Mammary epithelial cell (primary cell): ENCODE measurements around the gene EML4.

Experiments used
- CTCF ChIP-seq, 2 donors: IDR thresholded peaks in 1 of 2; conservative IDR thresholded peaks in 1 of 2; 2 replicates each; pipeline ENCODE4 v1.5.1; 2011 to 2012; ENCODE audit warnings: inconsistent platforms in 2 of 2, low read length in 2 of 2, mild to moderate bottlenecking in 2 of 2, control low read depth in 1 of 2, low read depth in 1 of 2; ENCODE audit not compliant: insufficient read depth in 1 of 2; ENCODE audit errors: extremely low read depth in 1 of 2
- EZH2 ChIP-seq: IDR thresholded peaks from 2 replicates; pipeline ENCODE4 v1.6.1; 2012; ENCODE audit warnings: low read length, inconsistent platforms, borderline replicate concordance

- TF ChIP-seq CTCF (conservative IDR thresholded peaks at IDR 0.05 in 1 of 2, IDR thresholded peaks at IDR 0.05 in 1 of 2; ENCODE audit: extremely low read depth in 1 of 2, insufficient read depth in 1 of 2, low read depth in 1 of 2, low read length in 2 of 2) (no peak), EZH2 (no peak)
These were observed 845 bp downstream of the EML4 start for GRCh38 chr2:42169874-42170521.
